ENCODE results near the gene FBXO21.
A peak's percentile ranks its signal among the peaks of the same experiment; 100 is the strongest.
"Not testable (repeated sequence)": the region's sequence is repeated elsewhere in the genome, so short reads cannot be mapped to it uniquely, and the experiment has no call there.

Gene FBXO21

GRCh38 chr12:117199956-117200744, 9.9 kb upstream of the FBXO21 start:
- DNase-seq, result not testable (repeated sequence)

GRCh38 chr12:117196334-117196733, 6.1 kb upstream of the FBXO21 start:
- not testable (repeated sequence) for DNase-seq

GRCh38 chr12:117195027-117195426, 4.8 kb upstream of the FBXO21 start:
- DNase-seq, result not testable (repeated sequence)

GRCh38 chr12:117193903-117194302, 3.6 kb upstream of the FBXO21 start:
- no peak for DNase-seq

- DNase-seq, result not testable (repeated sequence)
These were observed 2.3 kb upstream of the FBXO21 start for GRCh38 chr12:117192581-117192980.

GRCh38 chr12:117192057-117192456, 1.8 kb upstream of the FBXO21 start:
- DNase-seq, result no peak

- peak; percentile 26 for DNase-seq
These were observed 503 bp downstream of the FBXO21 start for GRCh38 chr12:117189725-117190209.

GRCh38 chr12:117188961-117189724, 1.1 kb downstream of the FBXO21 start:
- DNase-seq, result no peak

- no peak for DNase-seq
These were observed 2.1 kb downstream of the FBXO21 start for GRCh38 chr12:117188121-117188665.

GRCh38 chr12:117187421-117187820, 2.8 kb downstream of the FBXO21 start:
- DNase-seq, result no peak

GRCh38 chr12:117182866-117183265, 7.4 kb downstream of the FBXO21 start:
- DNase-seq, result no peak

GRCh38 chr12:117181468-117181843, 8.8 kb downstream of the FBXO21 start:
- DNase-seq, result not testable (repeated sequence)

- DNase-seq, result no peak
These were observed 9.4 kb downstream of the FBXO21 start for GRCh38 chr12:117180758-117181467.

- no peak for DNase-seq
These were observed 11.5 kb downstream of the FBXO21 start for GRCh38 chr12:117178745-117179144.

GRCh38 chr12:117178301-117178700, 12.0 kb downstream of the FBXO21 start:
- no peak for DNase-seq

- no peak for DNase-seq
These were observed 18.1 kb downstream of the FBXO21 start for GRCh38 chr12:117172168-117172567.

GRCh38 chr12:117171499-117172162, 18.6 kb downstream of the FBXO21 start:
- no peak for DNase-seq

GRCh38 chr12:117169548-117169947, 20.7 kb downstream of the FBXO21 start:
- no peak for DNase-seq

- DNase-seq, result no peak
These were observed 21.3 kb downstream of the FBXO21 start for GRCh38 chr12:117168976-117169375.

- no peak for DNase-seq
These were observed 22.5 kb downstream of the FBXO21 start for GRCh38 chr12:117167769-117168168.

GRCh38 chr12:117166107-117166506, 24.2 kb downstream of the FBXO21 start:
- no peak for DNase-seq

GRCh38 chr12:117165342-117165741, 24.9 kb downstream of the FBXO21 start:
- DNase-seq, result no peak
